ENCODE measurements around the gene BRAT1.

BRAT1 gene

GRCh38 chr7:2559283-2559950 is 4.1 kb upstream of the BRAT1 start:
- peak; percentile 56 to 68 for DNase-seq

- peak; percentile 93 to 95 for DNase-seq
These were observed 3.4 kb upstream of the BRAT1 start, which contains the start of gene IQCE for GRCh38 chr7:2558629-2559282. TSS of gene IQCE (plus strand) at chr7:2558979. CDS start at chr7:2559182, 203 bp downstream.

- no peak for DNase-seq
These were observed 638 bp downstream of the BRAT1 start for GRCh38 chr7:2554661-2555111.

- no peak for DNase-seq
These were observed 1.3 kb downstream of the BRAT1 start for GRCh38 chr7:2553831-2554581.

GRCh38 chr7:2553108-2553507 is 2.2 kb downstream of the BRAT1 start:
- DNase-seq = no peak

- no peak for DNase-seq
These were observed 3.9 kb downstream of the BRAT1 start for GRCh38 chr7:2551418-2551817.

- no peak for DNase-seq
These were observed 8.3 kb downstream of the BRAT1 start for GRCh38 chr7:2546776-2547586.

GRCh38 chr7:2545746-2546425 is 9.4 kb downstream of the BRAT1 start:
- no peak for DNase-seq

- DNase-seq = no peak
These were observed 10.7 kb downstream of the BRAT1 start for GRCh38 chr7:2544541-2545188.

GRCh38 chr7:2542916-2543871 is 12.1 kb downstream of the BRAT1 start:
- DNase-seq = no peak

GRCh38 chr7:2542011-2542915 is 13.1 kb downstream of the BRAT1 start:
- DNase-seq = no peak

- no peak for DNase-seq
These were observed 13.9 kb downstream of the BRAT1 start for GRCh38 chr7:2541291-2542010.

GRCh38 chr7:2540641-2541051 is 14.7 kb downstream of the BRAT1 start:
- no peak for DNase-seq

- DNase-seq = no peak
These were observed 15.2 kb downstream of the BRAT1 start for GRCh38 chr7:2540133-2540532.

- DNase-seq = no peak
These were observed 16.1 kb downstream of the BRAT1 start for GRCh38 chr7:2539031-2539911.

GRCh38 chr7:2537981-2538851 is 17.1 kb downstream of the BRAT1 start:
- DNase-seq = no peak

Measured in activated T-cell treated with anti-CD3 and anti-CD28 coated beads, Interleukin-2, amount 50 U/mL, for 48 hours (primary cell).